GM19463 (cell line): Measurements from ENCODE around the gene PSEN2.
"Not testable (repeated sequence)": the region's sequence is repeated elsewhere in the genome, so short reads cannot be mapped to it uniquely, and the experiment has no call there.

Source experiments
- ATAC-seq: cut with Tn5 transposase; IDR thresholded peaks from one replicate; pipeline ENCODE4 v1.9.1; 2021; ENCODE audit warnings: mild to moderate bottlenecking, moderate library complexity; ENCODE audit not compliant: unreplicated experiment

Gene PSEN2

GRCh38 chr1:226870401-226871279 lies at the start of gene PSEN2:
PSEN2 (plus strand) TSS chr1:226870616; CDS start chr1:226881908, 11,292 bp downstream.
- peak; percentile 94 for ATAC-seq

- ATAC-seq: no peak
Observed at GRCh38 chr1:226820941-226821718, 49.3 kb upstream of the PSEN2 start.

GRCh38 chr1:226821719-226822085 lies 48.7 kb upstream of the PSEN2 start:
- no peak for ATAC-seq

- ATAC-seq: no peak
Observed at GRCh38 chr1:226823643-226824042, 46.8 kb upstream of the PSEN2 start.

- ATAC-seq: no peak
Observed at GRCh38 chr1:226825037-226825745, 45.2 kb upstream of the PSEN2 start.

- ATAC-seq: no peak
Observed at GRCh38 chr1:226825746-226826100, 44.7 kb upstream of the PSEN2 start.

GRCh38 chr1:226826479-226827261 lies 43.7 kb upstream of the PSEN2 start:
- no peak for ATAC-seq

GRCh38 chr1:226827458-226827857 lies 43.0 kb upstream of the PSEN2 start:
- no peak for ATAC-seq

GRCh38 chr1:226827968-226828513 lies 42.4 kb upstream of the PSEN2 start:
- ATAC-seq: peak; percentile 90

- ATAC-seq: no peak
Observed at GRCh38 chr1:226829105-226829504, 41.3 kb upstream of the PSEN2 start.

- no peak for ATAC-seq
Observed at GRCh38 chr1:226831953-226832352, 38.5 kb upstream of the PSEN2 start.

GRCh38 chr1:226832613-226833012 lies 37.8 kb upstream of the PSEN2 start:
- no peak for ATAC-seq

- ATAC-seq: not testable (repeated sequence)
Observed at GRCh38 chr1:226834179-226834578, 36.2 kb upstream of the PSEN2 start.

GRCh38 chr1:226835396-226835795 lies 35.0 kb upstream of the PSEN2 start:
- not testable (repeated sequence) for ATAC-seq

GRCh38 chr1:226837966-226838365 lies 32.5 kb upstream of the PSEN2 start:
- not testable (repeated sequence) for ATAC-seq

GRCh38 chr1:226838456-226838855 lies 32.0 kb upstream of the PSEN2 start:
- no peak for ATAC-seq

- ATAC-seq: no peak
Observed at GRCh38 chr1:226845624-226846023, 24.8 kb upstream of the PSEN2 start.

- no peak for ATAC-seq
Observed at GRCh38 chr1:226846786-226847185, 23.6 kb upstream of the PSEN2 start.

- ATAC-seq: not testable (repeated sequence)
Observed at GRCh38 chr1:226854548-226854947, 15.9 kb upstream of the PSEN2 start.

GRCh38 chr1:226862890-226863289 lies 7.5 kb upstream of the PSEN2 start:
- no peak for ATAC-seq
